Suprapubic skin (tissue), 4 donors: ENCODE data around the gene PCDH10.

Source experiments
- EP300 ChIP-seq: sonication (generic); formaldehyde crosslinking; IDR thresholded peaks from one replicate; pipeline ENCODE4 v1.6.1; 2017; ENCODE audit warnings: antibody characterized with exemption
- POLR2A ChIP-seq, 2 donors: fragments of 450-650 bp; IDR thresholded peaks; one replicate each; pipeline ENCODE4 v1.6.1; 2017; ENCODE audit warnings: antibody characterized with exemption in 2 of 2, mild to moderate bottlenecking in 2 of 2, moderate library complexity in 2 of 2
- POLR2AphosphoS5 ChIP-seq, 3 donors: sonication (generic); formaldehyde crosslinking; IDR thresholded peaks; one replicate each; pipeline ENCODE4 v1.6.1; 2017; ENCODE audit warnings: antibody characterized with exemption in 3 of 3
- TF ChIP-seq, protein P1 (sequence below), 2 donors: fragments of 200-600 bp in 1 of 2; fragments of 450-650 bp in 1 of 2; sonication (generic) in 1 of 2; IDR thresholded peaks; one replicate each; pipeline ENCODE4 v1.5.1; 2016 to 2019; ENCODE audit warnings: antibody characterized with exemption in 2 of 2, mild to moderate bottlenecking in 1 of 2, moderate library complexity in 1 of 2

DNA sequence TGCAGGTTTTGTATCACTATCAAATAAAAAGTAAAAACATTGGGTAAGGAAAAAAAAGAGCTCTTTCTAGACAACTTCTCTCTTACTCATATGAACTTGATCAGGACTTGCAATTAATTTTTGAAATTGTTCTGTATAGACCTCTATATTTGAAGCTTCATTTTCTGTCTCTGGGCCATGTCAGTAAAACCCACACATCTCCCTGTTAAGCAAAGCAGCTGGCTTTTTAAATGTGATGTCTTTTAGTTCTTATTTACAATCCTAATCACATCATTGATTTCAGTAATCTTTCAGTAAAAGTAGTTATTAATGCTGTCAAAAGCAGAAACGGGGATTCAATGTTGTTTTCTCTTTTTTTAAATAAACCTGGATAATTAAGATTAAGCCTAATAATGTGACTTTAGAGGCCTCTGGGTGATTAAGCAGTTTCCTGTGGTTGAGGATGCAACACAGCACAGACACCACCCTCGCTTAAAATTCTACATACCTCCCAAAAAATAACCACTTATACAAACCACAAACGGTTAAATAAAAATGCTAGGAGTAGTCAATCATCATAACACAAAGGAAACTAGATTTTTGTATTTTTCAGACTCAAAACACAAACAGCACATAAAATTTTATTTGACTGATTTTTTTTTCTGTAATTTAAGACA is 5.2 kb upstream of the PCDH10 start:
- TF ChIP-seq POLR2A (IDR thresholded peaks at IDR 0.05): no peak
- TF ChIP-seq, protein P1, sequence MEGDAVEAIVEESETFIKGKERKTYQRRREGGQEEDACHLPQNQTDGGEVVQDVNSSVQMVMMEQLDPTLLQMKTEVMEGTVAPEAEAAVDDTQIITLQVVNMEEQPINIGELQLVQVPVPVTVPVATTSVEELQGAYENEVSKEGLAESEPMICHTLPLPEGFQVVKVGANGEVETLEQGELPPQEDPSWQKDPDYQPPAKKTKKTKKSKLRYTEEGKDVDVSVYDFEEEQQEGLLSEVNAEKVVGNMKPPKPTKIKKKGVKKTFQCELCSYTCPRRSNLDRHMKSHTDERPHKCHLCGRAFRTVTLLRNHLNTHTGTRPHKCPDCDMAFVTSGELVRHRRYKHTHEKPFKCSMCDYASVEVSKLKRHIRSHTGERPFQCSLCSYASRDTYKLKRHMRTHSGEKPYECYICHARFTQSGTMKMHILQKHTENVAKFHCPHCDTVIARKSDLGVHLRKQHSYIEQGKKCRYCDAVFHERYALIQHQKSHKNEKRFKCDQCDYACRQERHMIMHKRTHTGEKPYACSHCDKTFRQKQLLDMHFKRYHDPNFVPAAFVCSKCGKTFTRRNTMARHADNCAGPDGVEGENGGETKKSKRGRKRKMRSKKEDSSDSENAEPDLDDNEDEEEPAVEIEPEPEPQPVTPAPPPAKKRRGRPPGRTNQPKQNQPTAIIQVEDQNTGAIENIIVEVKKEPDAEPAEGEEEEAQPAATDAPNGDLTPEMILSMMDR (IDR thresholded peaks at IDR 0.05): no peak
- no peak for TF ChIP-seq EP300
- TF ChIP-seq POLR2AphosphoS5 (IDR thresholded peaks at IDR 0.05): no peak
